Mesenchymal stem cell (in vitro differentiated cells and primary cell): ENCODE measurements around the gene MOXD1.
A peak's percentile ranks its signal among the peaks of the same experiment; 100 is the strongest.

ENCODE experiments used
- DNase-seq: peaks from one replicate; pipeline ENCODE4 v3.0.0-alpha.2; 2013
- H2AFZ ChIP-seq: one replicate; pipeline ENCODE4 v1.6.1; 2013; ENCODE audit warnings: low read depth, mild to moderate bottlenecking, control low read depth, inconsistent platforms, low read length, moderate library complexity
- H2AK5ac ChIP-seq: 2 replicates; pipeline ENCODE4 v1.6.1; 2013; ENCODE audit warnings: low read length, moderate library complexity, mild to moderate bottlenecking, inconsistent platforms; ENCODE audit not compliant: severe bottlenecking
- H2BK120ac ChIP-seq: one replicate; pipeline ENCODE4 v1.6.1; 2013; ENCODE audit warnings: low read depth, mild to moderate bottlenecking, inconsistent platforms, low read length, moderate library complexity
- H2BK12ac ChIP-seq, 2 experiments: one replicate each; pipeline ENCODE4 v1.6.1; 2013; ENCODE audit warnings: inconsistent platforms in 2 of 2, low read length in 2 of 2, mild to moderate bottlenecking in 2 of 2, moderate library complexity in 2 of 2, control low read depth in 1 of 2
- H2BK15ac ChIP-seq: one replicate; pipeline ENCODE4 v1.6.1; 2013; ENCODE audit warnings: mild to moderate bottlenecking, low read depth, inconsistent platforms; ENCODE audit not compliant: poor library complexity, severe bottlenecking
- H2BK5ac ChIP-seq: 2 replicates; pipeline ENCODE4 v1.6.1; 2013; ENCODE audit warnings: low read depth, mild to moderate bottlenecking, low read length, control low read depth, inconsistent platforms; ENCODE audit not compliant: poor library complexity, severe bottlenecking
- H3K14ac ChIP-seq, 2 experiments: one replicate each; pipeline ENCODE4 v1.6.1; 2013; ENCODE audit warnings: inconsistent platforms in 2 of 2, low read length in 2 of 2, control low read depth in 1 of 2, mild to moderate bottlenecking in 1 of 2, moderate library complexity in 1 of 2
- H3K18ac ChIP-seq, 2 experiments: one replicate each; pipeline ENCODE4 v1.6.1; 2013; ENCODE audit warnings: inconsistent platforms in 2 of 2, low read length in 2 of 2, control low read depth in 1 of 2, low read depth in 1 of 2, mild to moderate bottlenecking in 1 of 2
- H3K23ac ChIP-seq, 2 experiments: one replicate each; pipeline ENCODE4 v1.6.1; 2013; ENCODE audit warnings: inconsistent platforms in 2 of 2, low read length in 2 of 2, mild to moderate bottlenecking in 2 of 2, moderate library complexity in 2 of 2, control low read depth in 1 of 2
- H3K27ac ChIP-seq: 2 replicates; pipeline ENCODE4 v1.5.1; 2013; ENCODE audit warnings: mild to moderate bottlenecking, moderate library complexity, low read length, control low read depth, inconsistent platforms; ENCODE audit not compliant: poor library complexity, severe bottlenecking
- H3K27me3 ChIP-seq, 2 experiments: 2 replicates each; pipeline versions ENCODE4 v1.6.1 to v1.7.0; 2013; ENCODE audit warnings: low read length in 2 of 2, mild to moderate bottlenecking in 2 of 2, moderate library complexity in 2 of 2, control low read depth in 1 of 2, inconsistent platforms in 1 of 2; ENCODE audit not compliant: control insufficient read depth in 1 of 2, insufficient read depth in 1 of 2
- H3K36me3 ChIP-seq, 2 experiments: 2 replicates each; pipeline versions ENCODE4 v1.6.1 to v1.7.0; 2013; ENCODE audit warnings: low read length in 2 of 2, control low read depth in 1 of 2, inconsistent platforms in 1 of 2, low read depth in 1 of 2, mild to moderate bottlenecking in 1 of 2; ENCODE audit not compliant: insufficient read depth in 2 of 2, control insufficient read depth in 1 of 2
- H3K4ac ChIP-seq, 2 experiments: one replicate each; pipeline ENCODE4 v1.6.1; 2013; ENCODE audit warnings: inconsistent platforms in 2 of 2, low read length in 2 of 2, mild to moderate bottlenecking in 2 of 2, moderate library complexity in 2 of 2, control low read depth in 1 of 2, low read depth in 1 of 2
- H3K4me1 ChIP-seq: 2 replicates; pipeline ENCODE4 v1.6.1; 2013; ENCODE audit warnings: low read depth, low read length, control low read depth; ENCODE audit not compliant: control insufficient read depth, insufficient read depth
- H3K4me2 ChIP-seq: 2 replicates; pipeline ENCODE4 v1.6.1; 2013; ENCODE audit warnings: low read length, mild to moderate bottlenecking, inconsistent platforms; ENCODE audit not compliant: poor library complexity, severe bottlenecking
- H3K4me3 ChIP-seq, 2 experiments: 2 replicates each; pipeline versions ENCODE4 v1.5.1 to v1.7.0; 2013; ENCODE audit warnings: low read length in 2 of 2, mild to moderate bottlenecking in 2 of 2, control low read depth in 1 of 2, low read depth in 1 of 2; ENCODE audit not compliant: insufficient read depth in 1 of 2
- H3K79me1 ChIP-seq: replicated peaks from 2 replicates; pipeline ENCODE4 v1.6.1; 2013; ENCODE audit warnings: mild to moderate bottlenecking, control low read depth, low read length, inconsistent platforms; ENCODE audit not compliant: poor library complexity, severe bottlenecking
- H3K9ac ChIP-seq: 2 replicates; pipeline ENCODE4 v1.7.0; 2013; ENCODE audit warnings: mild to moderate bottlenecking, low read length, moderate library complexity
- H3K9me3 ChIP-seq: 2 replicates; pipeline ENCODE4 v1.7.0; 2013; ENCODE audit warnings: mild to moderate bottlenecking, low read length; ENCODE audit not compliant: control insufficient read depth
- H4K8ac ChIP-seq: one replicate; pipeline ENCODE4 v1.6.1; 2013; ENCODE audit warnings: inconsistent platforms, mild to moderate bottlenecking, low read length, moderate library complexity
- H4K91ac ChIP-seq: one replicate; pipeline ENCODE4 v1.6.1; 2013; ENCODE audit warnings: mild to moderate bottlenecking, low read length, inconsistent platforms
- WGBS: methylation state at CpG from one replicate; pipeline ENCODE4 v1.1.7; 2013; ENCODE audit warnings: mixed read lengths; 5-methylcytosine and 5-hydroxymethylcytosine counted together

The MOXD1 gene

GRCh38 chr6:132388291-132388690 is 13.0 kb downstream of the MOXD1 start:
- no peak overlapping the region for H4K91ac ChIP-seq
- H2BK5ac ChIP-seq, result no peak overlapping the region
- no peak overlapping the region for H3K9ac ChIP-seq
- no peak overlapping the region for H3K4me3 ChIP-seq
- H3K27me3 ChIP-seq, result no peaks in the 10 kb centered on the region
- no peak overlapping the region for H2AK5ac ChIP-seq
- H2BK15ac ChIP-seq, result no peak overlapping the region
- no peak overlapping the region for H2AFZ ChIP-seq
- H3K18ac ChIP-seq, result no peak overlapping the region
- no peak overlapping the region for H2BK120ac ChIP-seq
- 86% methylated on average over 2 of the region's 3 CpGs for WGBS
- no peak for DNase-seq
- H3K27ac ChIP-seq, result peak overlapping the region; percentile 25
- H3K9me3 ChIP-seq, result no peaks in the 10 kb centered on the region
- H2BK12ac ChIP-seq, result no peak overlapping the region
- peaks cover 3% of the 10 kb centered on the region for H3K4me1 ChIP-seq
- H3K23ac ChIP-seq, result no peak overlapping the region
- no peak overlapping the region for H3K4ac ChIP-seq
- peaks cover 0 to 27% of the 10 kb centered on the region in 2 experiments for H3K36me3 ChIP-seq
- H3K79me1 ChIP-seq, result peaks cover 12% of the 10 kb centered on the region
- H4K8ac ChIP-seq, result no peak overlapping the region
- no peak overlapping the region for H3K4me2 ChIP-seq
- H3K14ac ChIP-seq, result no peak overlapping the region

GRCh38 chr6:132382630-132383175 is 18.6 kb downstream of the MOXD1 start:
- H3K27me3 ChIP-seq, result no peaks in the 10 kb centered on the region
- H4K91ac ChIP-seq, result no peak overlapping the region
- H2BK5ac ChIP-seq, result no peak overlapping the region
- no peak overlapping the region for H3K4ac ChIP-seq
- H3K4me3 ChIP-seq, result no peak overlapping the region
- no peak overlapping the region for H2BK15ac ChIP-seq
- no peak overlapping the region for H2AFZ ChIP-seq
- no peaks in the 10 kb centered on the region for H3K4me1 ChIP-seq
- DNase-seq, result no peak
- H3K14ac ChIP-seq, result no peak overlapping the region
- H3K27ac ChIP-seq, result no peak overlapping the region
- no peak overlapping the region for H3K9ac ChIP-seq
- no peaks in the 10 kb centered on the region for H3K9me3 ChIP-seq
- H2BK12ac ChIP-seq, result no peak overlapping the region
- H3K79me1 ChIP-seq, result peaks cover 6% of the 10 kb centered on the region
- peaks cover 0 to 20% of the 10 kb centered on the region in 2 experiments for H3K36me3 ChIP-seq
- H2BK120ac ChIP-seq, result no peak overlapping the region
- no peak overlapping the region for H4K8ac ChIP-seq
- no peak overlapping the region for H3K23ac ChIP-seq
- H3K4me2 ChIP-seq, result no peak overlapping the region
- WGBS, result no CpG with 5 or more reads among the region's 3 CpGs
- no peak overlapping the region for H3K18ac ChIP-seq
- no peak overlapping the region for H2AK5ac ChIP-seq

- H3K4ac ChIP-seq, result no peak overlapping the region
- H2BK15ac ChIP-seq, result no peak overlapping the region
- no peaks in the 10 kb centered on the region for H3K4me1 ChIP-seq
- no peak overlapping the region for H4K91ac ChIP-seq
- H3K23ac ChIP-seq, result no peak overlapping the region
- no peak overlapping the region for H3K4me3 ChIP-seq
- no peak overlapping the region for H2AFZ ChIP-seq
- H3K14ac ChIP-seq, result no peak overlapping the region
- H2BK120ac ChIP-seq, result no peak overlapping the region
- H3K9ac ChIP-seq, result no peak overlapping the region
- H3K4me2 ChIP-seq, result no peak overlapping the region
- H3K36me3 ChIP-seq, result peaks cover 0 to 10% of the 10 kb centered on the region in 2 experiments
- H2AK5ac ChIP-seq, result no peak overlapping the region
- no peak overlapping the region for H3K27ac ChIP-seq
- H3K9me3 ChIP-seq, result no peaks in the 10 kb centered on the region
- no peak for DNase-seq
- H3K79me1 ChIP-seq, result peaks cover 6% of the 10 kb centered on the region
- H3K27me3 ChIP-seq, result no peaks in the 10 kb centered on the region
- H2BK12ac ChIP-seq, result no peak overlapping the region
- no CpG with 5 or more reads among the region's 1 CpG for WGBS
- no peak overlapping the region for H2BK5ac ChIP-seq
- no peak overlapping the region for H3K18ac ChIP-seq
- H4K8ac ChIP-seq, result no peak overlapping the region
Observed at GRCh38 chr6:132381381-132381780, 19.9 kb downstream of the MOXD1 start.

GRCh38 chr6:132380358-132381029 is 20.8 kb downstream of the MOXD1 start:
- H2BK5ac ChIP-seq, result no peak overlapping the region
- H3K4ac ChIP-seq, result no peak overlapping the region
- H3K79me1 ChIP-seq, result peaks cover 6% of the 10 kb centered on the region

More at GRCh38 chr6:132380358-132381029, 20.8 kb downstream of the MOXD1 start:
- H2AFZ ChIP-seq, result no peak overlapping the region
- no peak overlapping the region for H4K8ac ChIP-seq
- no peaks in the 10 kb centered on the region for H3K27me3 ChIP-seq
- no peak overlapping the region for H2BK120ac ChIP-seq
- no peak overlapping the region for H2AK5ac ChIP-seq
- no peak overlapping the region for H3K14ac ChIP-seq
- no peak overlapping the region for H2BK15ac ChIP-seq
- no peak overlapping the region for H4K91ac ChIP-seq
- no peak overlapping the region for H3K27ac ChIP-seq
- no peak overlapping the region for H3K4me2 ChIP-seq
- peaks cover 0 to 9% of the 10 kb centered on the region in 2 experiments for H3K36me3 ChIP-seq
- H3K18ac ChIP-seq, result no peak overlapping the region
- H3K23ac ChIP-seq, result no peak overlapping the region
- no peaks in the 10 kb centered on the region for H3K4me1 ChIP-seq
- H3K4me3 ChIP-seq, result no peak overlapping the region
- WGBS, result 61% methylated on average over 2 of the region's 3 CpGs
- no peaks in the 10 kb centered on the region for H3K9me3 ChIP-seq
- no peak overlapping the region for H3K9ac ChIP-seq
- no peak for DNase-seq
- no peak overlapping the region for H2BK12ac ChIP-seq
